Adrenal gland (tissue), 12 donors: ENCODE results near the gene AMDHD2. TPM values are rescaled to one million over a fixed set of nuclear protein-coding genes. Genes with fewer than 3 reads are reported as not detected.

Experiments used
- DNase-seq, 7 donors: peaks; one replicate each; pipeline ENCODE4 v3.0.0-alpha.2; 2019 to 2020
- H3K27ac ChIP-seq, 5 donors: fragments of 200-600 bp; sonication (generic) in 4 of 5; 1 replicate in 3 of 5; 2 replicates in 2 of 5; pipeline versions ENCODE4 v1.5.1 to v1.8.0; 2016 to 2020; ENCODE audit warnings: mild to moderate bottlenecking in 1 of 5
- H3K27me3 ChIP-seq: fragments of 200-600 bp; 2 replicates; pipeline ENCODE4 v1.8.0; 2021
- H3K36me3 ChIP-seq, 2 donors: fragments of 200-600 bp; replicated peaks in 1 of 2; 1 replicate in 1 of 2; 2 replicates in 1 of 2; pipeline versions ENCODE4 v1.5.1 to v1.8.0; 2018 to 2022
- H3K4me1 ChIP-seq, 2 donors: fragments of 200-600 bp; replicated peaks in 1 of 2; 1 replicate in 1 of 2; 2 replicates in 1 of 2; pipeline versions ENCODE4 v1.5.1 to v1.8.0; 2018 to 2021
- H3K4me3 ChIP-seq, 4 donors: fragments of 200-600 bp; sonication (generic) in 3 of 4; one replicate each; pipeline ENCODE4 v1.5.1; 2016 to 2018
- H3K9me3 ChIP-seq, 3 donors: fragments of 200-600 bp; sonication (generic) in 1 of 3; replicated peaks in 1 of 3; 1 replicate in 2 of 3; 2 replicates in 1 of 3; pipeline versions ENCODE4 v1.5.1 to v1.8.0; 2016 to 2021
- POLR2A ChIP-seq, 2 donors: fragments of 450-650 bp; IDR thresholded peaks; one replicate each; pipeline ENCODE4 v1.6.1; 2017; ENCODE audit warnings: antibody characterized with exemption in 2 of 2, mild to moderate bottlenecking in 2 of 2, moderate library complexity in 1 of 2
- WGBS, 4 donors: extraction: QIAGEN DNeasy Blood & Tissue Kit in 2 of 4; methylation state at CpG; one replicate each; pipeline versions ENCODE4 v1.1.5 to v1.1.7; 2013 to 2017; 5-methylcytosine and 5-hydroxymethylcytosine counted together
- intact Hi-C, 2 donors: fragments of 100-400 bp; cut with DNase I; formaldehyde crosslinking; loops; one replicate each; pipeline versions ENCODE4 v1.14.1 to v1.15.0; 2022 to 2023
- polyA plus RNA-seq, 3 donors: library from polyadenylated mRNA; stranded (reverse); fragments of 200-250 nt in 2 of 3; fragments of 350-450 nt in 1 of 3; fragmentation: Illumina TruSeq in 1 of 3; extraction: RNeasy Lipid Tissue Mini Kit (QIAGEN cat#74804) in 1 of 3; gene quantifications; one replicate each; pipeline ENCODE4 v1.2.3, GENCODE V29; 2013 to 2014
- total RNA-seq, 9 donors: library from RNA; depleted of rRNA in 4 of 9; stranded (reverse); fragments of >200 nt in 4 of 9; fragments of 120-200 nt in 1 of 9; fragmentation: NEBNext Ultra II Directional in 1 of 9; extraction: Animal tissue kit (Norgen Biotek cat#: 25700) in 1 of 9; gene quantifications; one replicate each; pipeline versions ENCODE4 v1.1.0 to v1.2.4, GENCODE V29; 2013 to 2023
- TF ChIP-seq, protein P1 (sequence below), 6 experiments: fragments of 450-650 bp in 4 of 6; fragments of 200-600 bp in 2 of 6; sonication (generic) in 1 of 6; IDR thresholded peaks; 1 replicate in 5 of 6; 2 replicates in 1 of 6; pipeline versions ENCODE4 v1.5.1 to v1.8.0; 2016 to 2021; ENCODE audit warnings: antibody characterized with exemption in 6 of 6, mild to moderate bottlenecking in 2 of 6, moderate library complexity in 1 of 6
- donor health status: healthy with polysubstance abuse.
- donor health status: Bipolar disorder and iron deficiency.
- donor health status: DM: yes; HTN: yes; CAD: no.
- donor health status: DM: no; HTN: no; CAD: no.
- donor health status: DM: no; HTN: no; CAD: no.
- donor health status: DM: yes; HTN: yes; CAD: no.

The AMDHD2 gene
- total and polyA plus RNA-seq, 12 donors: 3.1 to 131 (median 64.7) TPM

DNA sequence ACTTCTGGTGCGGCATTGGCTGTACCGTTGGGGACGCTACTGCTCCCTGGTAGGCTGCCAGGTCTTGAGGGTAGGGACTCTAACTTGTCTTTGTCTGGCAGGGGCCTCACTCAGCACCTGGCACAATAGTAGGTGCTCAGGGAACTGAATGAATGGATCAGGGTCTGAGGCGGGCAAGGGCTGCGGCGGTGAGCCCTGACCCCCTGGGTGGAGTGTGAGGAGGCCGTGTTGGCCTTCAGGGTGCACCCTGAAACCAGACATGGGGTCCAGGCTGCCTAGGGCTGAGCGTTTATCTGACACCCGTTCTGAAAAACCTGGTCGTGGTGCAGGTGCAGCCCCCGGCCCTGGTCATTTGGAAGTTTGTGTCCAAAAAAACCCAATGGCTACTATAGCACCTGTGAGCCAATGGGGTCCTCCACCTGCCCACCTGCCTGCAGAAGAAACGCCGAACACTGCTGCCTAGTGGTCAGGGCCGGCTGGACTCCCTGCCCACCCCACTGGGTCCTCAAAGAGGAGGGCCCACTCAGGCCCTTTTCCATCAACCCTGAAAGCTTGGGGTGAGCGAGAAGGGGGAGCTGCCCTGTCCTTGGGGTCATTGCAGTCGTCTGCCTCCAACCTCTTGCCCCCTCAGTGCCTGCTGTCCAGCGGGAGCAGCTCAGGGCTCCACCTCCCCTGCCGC, 11.3 kb upstream of the AMDHD2 start:
- TF ChIP-seq, protein P1, sequence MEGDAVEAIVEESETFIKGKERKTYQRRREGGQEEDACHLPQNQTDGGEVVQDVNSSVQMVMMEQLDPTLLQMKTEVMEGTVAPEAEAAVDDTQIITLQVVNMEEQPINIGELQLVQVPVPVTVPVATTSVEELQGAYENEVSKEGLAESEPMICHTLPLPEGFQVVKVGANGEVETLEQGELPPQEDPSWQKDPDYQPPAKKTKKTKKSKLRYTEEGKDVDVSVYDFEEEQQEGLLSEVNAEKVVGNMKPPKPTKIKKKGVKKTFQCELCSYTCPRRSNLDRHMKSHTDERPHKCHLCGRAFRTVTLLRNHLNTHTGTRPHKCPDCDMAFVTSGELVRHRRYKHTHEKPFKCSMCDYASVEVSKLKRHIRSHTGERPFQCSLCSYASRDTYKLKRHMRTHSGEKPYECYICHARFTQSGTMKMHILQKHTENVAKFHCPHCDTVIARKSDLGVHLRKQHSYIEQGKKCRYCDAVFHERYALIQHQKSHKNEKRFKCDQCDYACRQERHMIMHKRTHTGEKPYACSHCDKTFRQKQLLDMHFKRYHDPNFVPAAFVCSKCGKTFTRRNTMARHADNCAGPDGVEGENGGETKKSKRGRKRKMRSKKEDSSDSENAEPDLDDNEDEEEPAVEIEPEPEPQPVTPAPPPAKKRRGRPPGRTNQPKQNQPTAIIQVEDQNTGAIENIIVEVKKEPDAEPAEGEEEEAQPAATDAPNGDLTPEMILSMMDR (IDR thresholded peaks at IDR 0.05): no peak
- no peak for TF ChIP-seq POLR2A (IDR thresholded peaks at IDR 0.05)
- Histone ChIP-seq H3K36me3 (no peaks in the 10 kb centered on the region), H3K27me3 (no peaks in the 10 kb centered on the region), H3K27ac (no peak overlapping the region), H3K9me3 (no peaks in the 10 kb centered on the region), H3K4me3 (no peak overlapping the region), H3K4me1 (peaks cover 0 to 16% of the 10 kb centered on the region in 2 donors)
- 90% methylated on average over 14 to 18 of the region's 18 CpGs for WGBS, 4 donors
- intact Hi-C loops: loop anchor here in 1 of 2 donors (10.0 kb wide), 1 partner anchor 84 kb away; the partner anchor contains the start of gene CCNF
- DNase-seq: no peak

DNA sequence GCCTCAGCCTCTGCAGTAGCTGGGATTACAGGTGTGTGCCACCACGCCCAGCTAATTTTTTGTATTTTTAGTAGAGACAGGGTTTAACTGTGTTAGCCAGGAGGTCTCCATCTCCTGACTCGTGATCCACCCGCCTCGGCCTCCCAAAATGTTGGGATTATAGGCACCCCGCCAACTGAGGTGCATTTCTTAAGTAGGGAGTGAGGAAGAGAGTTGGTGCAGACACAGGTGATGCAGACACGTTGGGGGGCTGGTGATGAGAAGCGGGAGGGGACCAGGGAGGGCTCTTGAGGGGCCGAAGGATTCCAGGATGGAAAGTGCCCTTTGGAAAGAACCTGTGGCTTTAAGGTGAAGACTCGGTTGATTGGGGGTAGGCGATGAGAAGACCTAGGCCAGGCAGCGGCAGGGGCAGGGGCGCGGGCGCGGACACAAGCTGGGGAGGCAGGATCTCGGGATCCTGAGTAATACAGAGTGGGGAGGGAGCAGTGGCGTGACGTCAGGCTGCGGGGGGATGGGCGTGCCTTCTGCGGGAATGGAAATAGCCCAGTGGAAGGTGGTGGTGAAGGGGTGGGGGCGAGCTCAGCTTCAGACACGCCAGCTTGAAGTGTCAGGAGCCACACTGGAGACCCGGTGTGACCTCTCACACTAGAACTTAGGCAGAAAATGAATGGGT, 8.9 kb upstream of the AMDHD2 start:
- Histone ChIP-seq H3K36me3 (no peaks in the 10 kb centered on the region), H3K27ac (no peak overlapping the region), H3K27me3 (no peaks in the 10 kb centered on the region), H3K4me3 (no peak overlapping the region), H3K9me3 (no peaks in the 10 kb centered on the region), H3K4me1 (peaks cover 14 to 32% of the 10 kb centered on the region in 2 donors)
- intact Hi-C loops: no loop called here
- 47 to 60% (median 57%) methylated on average over 19 to 24 of the region's 24 CpGs for WGBS, 4 donors
- DNase-seq: peak in 6 of 7 donors; percentile 38 to 93 (median 76)
- no peak for TF ChIP-seq POLR2A (IDR thresholded peaks at IDR 0.05)

DNA sequence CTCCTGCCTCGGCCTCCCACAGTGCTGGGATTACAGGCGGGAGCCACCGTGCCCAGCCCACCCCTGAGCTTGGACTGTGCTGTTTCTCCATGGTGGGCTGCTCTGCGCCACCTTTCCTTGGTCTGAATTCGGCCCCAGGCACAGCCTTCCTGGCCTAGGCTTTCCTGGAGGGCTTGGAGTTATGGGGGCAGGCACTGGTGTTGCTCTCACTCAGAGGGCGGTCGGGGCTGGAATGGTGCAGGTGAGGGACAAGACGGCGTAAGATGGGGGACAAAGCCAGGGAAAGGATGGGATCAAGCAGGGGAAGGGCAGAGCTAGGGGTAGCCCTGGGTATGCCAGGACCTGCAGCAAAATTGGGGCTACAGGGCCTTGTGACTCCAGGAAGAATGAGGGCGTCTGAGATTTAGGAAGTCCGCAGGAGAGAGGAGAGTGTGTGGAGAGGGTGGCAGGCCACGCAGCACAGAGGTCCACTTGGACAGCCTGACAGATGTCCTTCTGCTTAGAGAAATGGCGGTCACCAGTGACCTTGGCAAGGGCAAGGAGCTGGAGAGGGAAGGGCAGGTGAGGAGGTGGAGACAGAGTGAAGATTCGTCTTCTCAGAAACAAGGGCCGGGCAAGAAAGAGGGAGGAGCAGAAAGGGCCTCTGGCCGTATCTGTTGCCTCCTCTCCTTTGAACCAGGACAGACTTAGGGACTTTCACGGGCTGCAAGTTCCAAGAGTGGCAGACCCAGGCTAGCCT, 8.0 kb upstream of the AMDHD2 start:
- intact Hi-C loops: no loop called here
- peak overlapping the region in 2 of 5 donors; percentile 99 to 100 for H3K27ac ChIP-seq
- WGBS, 4 donors: 82 to 90% (median 86%) methylated on average over 13 to 17 of the region's 17 CpGs
- no peaks in the 10 kb centered on the region for H3K27me3 ChIP-seq
- H3K4me3 ChIP-seq: no peak overlapping the region
- no peaks in the 10 kb centered on the region for H3K9me3 ChIP-seq
- peaks cover 23 to 41% of the 10 kb centered on the region in 2 donors for H3K4me1 ChIP-seq
- TF ChIP-seq POLR2A (IDR thresholded peaks at IDR 0.05): no peak
- TF ChIP-seq, protein P1 (IDR thresholded peaks at IDR 0.05): no peak
- no peaks in the 10 kb centered on the region for H3K36me3 ChIP-seq
- DNase-seq: peak in 1 of 7 donors; percentile 22

DNA sequence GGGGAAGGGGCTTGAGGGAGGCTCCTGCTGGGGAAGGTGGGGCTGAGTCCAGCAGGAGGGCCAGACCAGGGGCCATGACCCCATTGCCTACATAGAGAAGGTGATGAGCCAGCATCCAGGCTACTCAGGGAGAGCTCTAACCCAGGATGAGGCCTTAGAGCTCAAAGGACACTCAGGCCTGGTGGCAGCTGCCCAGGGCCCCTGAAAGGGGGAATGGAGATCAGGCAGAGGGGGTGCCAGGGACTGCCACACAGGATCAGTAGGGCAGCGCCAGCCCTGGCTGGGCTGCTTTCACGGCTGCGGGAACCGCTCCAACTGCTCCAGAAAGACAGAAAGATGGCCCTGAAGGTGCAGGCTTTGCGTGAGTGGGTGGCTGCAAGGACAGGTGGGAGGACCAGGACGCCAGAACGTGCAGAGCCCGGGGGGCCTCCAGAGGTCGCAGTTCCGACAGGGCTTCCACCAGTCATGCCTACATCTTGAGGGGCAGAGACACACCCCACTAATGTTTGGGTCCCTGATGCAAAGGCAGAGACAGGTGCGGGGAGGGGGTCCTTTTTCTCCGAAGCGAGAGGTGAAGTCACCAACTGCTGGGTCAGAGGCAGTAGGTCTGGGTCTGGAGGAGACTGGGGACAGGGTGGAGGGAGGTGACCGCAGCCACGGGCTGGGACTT, 7.3 kb upstream of the AMDHD2 start:
- Histone ChIP-seq H3K4me3 (peak overlapping the region in 2 of 4 donors; percentile 88 to 97), H3K36me3 (no peaks in the 10 kb centered on the region), H3K9me3 (no peaks in the 10 kb centered on the region), H3K4me1 (peaks cover 29 to 46% of the 10 kb centered on the region in 2 donors), H3K27me3 (no peaks in the 10 kb centered on the region), H3K27ac (peak overlapping the region; percentile 9 to 100 (median 99))
- DNase-seq: peak in 4 of 7 donors; percentile 53 to 75 (median 58)
- WGBS, 4 donors: 21 to 34% (median 24%) methylated on average over 7 to 15 of the region's 15 CpGs
- intact Hi-C loops: no loop called here
- TF ChIP-seq, protein P1 (IDR thresholded peaks at IDR 0.05): peak in 1 of 6 experiments; percentile 4
- TF ChIP-seq POLR2A (IDR thresholded peaks at IDR 0.05): no peak
